Subcutaneous adipose tissue (tissue), 4 donors: ENCODE results near the gene MAGI2. TPM values are rescaled to one million over a fixed set of nuclear protein-coding genes. Genes with fewer than 3 reads are reported as not detected.

Source experiments
- total RNA-seq, 4 donors: library from RNA; depleted of rRNA; stranded (reverse); fragments of >200 nt; gene quantifications; one replicate each; pipeline ENCODE4 v1.1.0, GENCODE V29; 2016
- TF ChIP-seq, protein P1 (sequence below): fragments of 450-650 bp; IDR thresholded peaks from one replicate; pipeline ENCODE4 v1.5.1; 2016; ENCODE audit warnings: low read depth, mild to moderate bottlenecking, control low read depth, antibody characterized with exemption, moderate library complexity

Gene MAGI2
- 10 to 100 TPM; 13.7 to 22.9 (median 17.7) TPM for total RNA-seq

DNA sequence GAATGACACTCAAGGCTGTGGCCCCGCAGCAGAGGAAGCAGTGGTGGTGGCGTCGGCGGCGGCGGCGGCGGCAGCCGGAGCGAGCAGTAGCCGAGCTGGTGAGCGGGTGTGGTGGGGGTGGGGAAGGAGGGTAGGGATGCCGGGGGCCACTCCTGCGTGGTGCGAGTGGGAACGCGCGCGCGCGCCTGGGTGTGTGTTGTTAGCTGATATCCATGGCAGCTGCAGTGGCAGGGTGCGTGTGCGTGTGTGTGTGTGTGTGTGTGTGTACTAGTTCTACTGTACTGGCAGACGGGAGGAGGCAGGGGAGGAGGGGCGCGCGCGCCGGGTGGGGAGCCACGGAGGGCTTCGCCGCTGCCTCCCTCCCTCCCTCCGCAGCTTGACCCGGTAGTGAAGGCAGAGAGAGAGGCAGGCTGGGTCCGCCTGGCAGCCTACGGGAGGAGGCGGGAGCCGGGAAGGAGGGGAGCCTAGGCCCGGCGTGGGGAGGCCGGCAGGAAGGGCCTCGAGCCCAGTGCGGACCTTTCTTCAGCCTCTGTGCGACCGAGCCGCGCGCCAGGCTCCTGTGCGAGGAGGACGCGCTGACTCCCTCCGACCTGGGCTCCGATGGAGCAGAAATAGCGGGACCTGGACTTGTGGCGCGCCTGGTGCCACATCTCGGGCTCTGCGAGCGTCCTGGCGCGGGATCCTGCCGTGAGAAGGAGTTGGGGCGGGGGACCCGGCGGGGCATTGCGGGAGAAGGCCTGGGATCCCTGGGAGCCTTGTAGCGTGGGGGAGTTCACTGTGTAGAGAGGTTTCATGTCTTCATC, at the start of gene MAGI2:
Gene MAGI2, minus strand, starts transcription at position 110 of the 803 bp plus-strand sequence. CDS start 347 bp downstream, outside the sequence.
- TF ChIP-seq, protein P1, sequence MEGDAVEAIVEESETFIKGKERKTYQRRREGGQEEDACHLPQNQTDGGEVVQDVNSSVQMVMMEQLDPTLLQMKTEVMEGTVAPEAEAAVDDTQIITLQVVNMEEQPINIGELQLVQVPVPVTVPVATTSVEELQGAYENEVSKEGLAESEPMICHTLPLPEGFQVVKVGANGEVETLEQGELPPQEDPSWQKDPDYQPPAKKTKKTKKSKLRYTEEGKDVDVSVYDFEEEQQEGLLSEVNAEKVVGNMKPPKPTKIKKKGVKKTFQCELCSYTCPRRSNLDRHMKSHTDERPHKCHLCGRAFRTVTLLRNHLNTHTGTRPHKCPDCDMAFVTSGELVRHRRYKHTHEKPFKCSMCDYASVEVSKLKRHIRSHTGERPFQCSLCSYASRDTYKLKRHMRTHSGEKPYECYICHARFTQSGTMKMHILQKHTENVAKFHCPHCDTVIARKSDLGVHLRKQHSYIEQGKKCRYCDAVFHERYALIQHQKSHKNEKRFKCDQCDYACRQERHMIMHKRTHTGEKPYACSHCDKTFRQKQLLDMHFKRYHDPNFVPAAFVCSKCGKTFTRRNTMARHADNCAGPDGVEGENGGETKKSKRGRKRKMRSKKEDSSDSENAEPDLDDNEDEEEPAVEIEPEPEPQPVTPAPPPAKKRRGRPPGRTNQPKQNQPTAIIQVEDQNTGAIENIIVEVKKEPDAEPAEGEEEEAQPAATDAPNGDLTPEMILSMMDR = no peak

- TF ChIP-seq, protein P1 = no peak
These were observed 48.7 kb upstream of the MAGI2 start for GRCh38 chr7:79502151-79502550.

DNA sequence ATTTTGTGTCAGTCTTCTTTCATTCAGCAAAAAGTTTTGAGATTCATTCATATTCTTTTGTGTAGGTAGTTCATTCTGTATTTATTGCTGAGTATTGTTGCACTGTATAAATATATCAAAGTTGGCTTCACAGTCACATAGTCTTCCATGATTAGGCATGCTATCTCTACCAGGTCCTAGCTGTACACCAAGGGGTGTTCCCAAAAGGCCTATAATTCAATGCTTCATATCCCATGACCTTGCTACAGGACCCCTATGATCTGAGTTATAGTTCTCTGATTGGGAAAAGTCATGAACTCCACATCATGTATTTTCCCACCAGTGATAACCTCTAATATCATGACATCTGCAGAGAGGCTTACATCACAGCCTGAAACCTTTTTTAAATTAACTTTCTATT, 47.3 kb upstream of the MAGI2 start:
- TF ChIP-seq, protein P1 = no peak

GRCh38 chr7:79497728-79498127, 44.3 kb upstream of the MAGI2 start:
- TF ChIP-seq, protein P1 = no peak

GRCh38 chr7:79495544-79496272, 42.2 kb upstream of the MAGI2 start:
- TF ChIP-seq, protein P1 = no peak

- TF ChIP-seq, protein P1 = no peak
These were observed 40.6 kb upstream of the MAGI2 start for GRCh38 chr7:79494046-79494445.

- TF ChIP-seq, protein P1 = no peak
These were observed 35.9 kb upstream of the MAGI2 start for GRCh38 chr7:79489371-79489770.
